Amniotic epithelial cell (primary cell): ENCODE results near the gene RFX5.

ENCODE experiments used
- DNase-seq: peaks from one replicate; pipeline ENCODE4 v3.0.0-alpha.2; 2010; ENCODE audit warnings: low read depth

RFX5 gene

GRCh38 chr1:151325231-151325630 is 21.8 kb downstream of the RFX5 start:
- peak; percentile 53 for DNase-seq

GRCh38 chr1:151324390-151324930 is 22.6 kb downstream of the RFX5 start:
- no peak for DNase-seq

- no peak for DNase-seq
These were observed 28.1 kb downstream of the RFX5 start for GRCh38 chr1:151318975-151319374.

GRCh38 chr1:151315565-151316235 is 31.4 kb downstream of the RFX5 start:
- DNase-seq = no peak

- peak; percentile 60 for DNase-seq
These were observed 32.7 kb downstream of the RFX5 start for GRCh38 chr1:151314137-151314875.

GRCh38 chr1:151313501-151313900 is 33.6 kb downstream of the RFX5 start:
- DNase-seq = no peak

GRCh38 chr1:151312826-151313225 is 34.2 kb downstream of the RFX5 start:
- no peak for DNase-seq

- DNase-seq = no peak
These were observed 34.6 kb downstream of the RFX5 start for GRCh38 chr1:151312411-151312810.

- peak; percentile 100 for DNase-seq
These were observed 35.3 kb downstream of the RFX5 start for GRCh38 chr1:151311589-151312331.

- DNase-seq = peak; percentile 43
These were observed 36.0 kb downstream of the RFX5 start for GRCh38 chr1:151311011-151311410.

- DNase-seq = peak; percentile 80
These were observed 37.2 kb downstream of the RFX5 start for GRCh38 chr1:151309811-151310323.

GRCh38 chr1:151294742-151295462 is 52.1 kb downstream of the RFX5 start:
- no peak for DNase-seq

- no peak for DNase-seq
These were observed 54.0 kb downstream of the RFX5 start for GRCh38 chr1:151293093-151293492.

- DNase-seq = no peak
These were observed 54.6 kb downstream of the RFX5 start for GRCh38 chr1:151292207-151293030.

- no peak for DNase-seq
These were observed 56.2 kb downstream of the RFX5 start for GRCh38 chr1:151290709-151291303.
